Placental pericyte (primary cell): ENCODE results near the gene ADAM15. TPM values are rescaled to one million over a fixed set of nuclear protein-coding genes. Genes with fewer than 3 reads are reported as not detected.

Experiments
- total RNA-seq: library from RNA; depleted of rRNA; stranded (reverse); fragments of >200 nt; gene quantifications from 2 replicates; pipeline ENCODE4 v1.2.3, GENCODE V29; 2012

The ADAM15 gene, protein sequence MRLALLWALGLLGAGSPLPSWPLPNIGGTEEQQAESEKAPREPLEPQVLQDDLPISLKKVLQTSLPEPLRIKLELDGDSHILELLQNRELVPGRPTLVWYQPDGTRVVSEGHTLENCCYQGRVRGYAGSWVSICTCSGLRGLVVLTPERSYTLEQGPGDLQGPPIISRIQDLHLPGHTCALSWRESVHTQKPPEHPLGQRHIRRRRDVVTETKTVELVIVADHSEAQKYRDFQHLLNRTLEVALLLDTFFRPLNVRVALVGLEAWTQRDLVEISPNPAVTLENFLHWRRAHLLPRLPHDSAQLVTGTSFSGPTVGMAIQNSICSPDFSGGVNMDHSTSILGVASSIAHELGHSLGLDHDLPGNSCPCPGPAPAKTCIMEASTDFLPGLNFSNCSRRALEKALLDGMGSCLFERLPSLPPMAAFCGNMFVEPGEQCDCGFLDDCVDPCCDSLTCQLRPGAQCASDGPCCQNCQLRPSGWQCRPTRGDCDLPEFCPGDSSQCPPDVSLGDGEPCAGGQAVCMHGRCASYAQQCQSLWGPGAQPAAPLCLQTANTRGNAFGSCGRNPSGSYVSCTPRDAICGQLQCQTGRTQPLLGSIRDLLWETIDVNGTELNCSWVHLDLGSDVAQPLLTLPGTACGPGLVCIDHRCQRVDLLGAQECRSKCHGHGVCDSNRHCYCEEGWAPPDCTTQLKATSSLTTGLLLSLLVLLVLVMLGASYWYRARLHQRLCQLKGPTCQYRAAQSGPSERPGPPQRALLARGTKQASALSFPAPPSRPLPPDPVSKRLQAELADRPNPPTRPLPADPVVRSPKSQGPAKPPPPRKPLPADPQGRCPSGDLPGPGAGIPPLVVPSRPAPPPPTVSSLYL
- 53.7 and 63.5 TPM in 2 replicates for total RNA-seq

DNA sequence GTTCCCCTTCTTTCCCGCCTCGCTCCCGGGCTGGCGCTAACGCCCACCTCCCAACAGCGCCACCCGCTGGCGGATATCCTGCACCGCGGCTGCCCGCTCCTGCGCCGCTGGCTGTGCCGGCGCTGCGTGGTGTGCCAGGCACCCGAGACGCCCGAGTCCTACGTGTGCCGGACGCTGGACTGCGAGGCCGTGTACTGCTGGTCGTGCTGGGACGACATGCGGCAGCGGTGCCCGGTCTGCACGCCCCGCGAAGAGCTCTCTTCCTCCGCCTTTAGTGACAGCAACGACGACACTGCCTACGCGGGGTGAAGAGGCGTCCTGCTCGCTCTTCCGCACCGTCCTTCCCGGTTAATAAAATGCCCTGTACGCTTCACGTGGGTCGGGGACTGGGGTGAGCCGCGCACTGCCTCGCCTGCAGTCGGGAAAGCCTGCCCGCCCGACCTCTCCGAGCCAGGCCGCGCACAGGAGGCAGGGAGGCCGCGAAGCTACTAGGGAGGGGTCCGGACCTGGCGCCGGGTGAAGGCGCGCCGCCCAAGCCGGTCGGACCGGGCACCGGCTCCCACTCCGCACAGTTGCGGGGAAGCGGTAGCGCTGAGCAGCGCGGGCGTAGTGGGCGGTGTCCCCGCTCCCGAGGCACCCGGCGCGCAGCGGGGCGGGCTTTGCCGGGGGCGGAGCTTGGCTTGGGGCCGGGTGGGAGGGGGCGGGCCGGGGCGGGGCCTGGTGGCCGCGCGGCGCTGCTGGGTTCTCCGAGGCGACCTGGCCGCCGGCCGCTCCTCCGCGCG, at the start of gene ADAM15:
Gene ADAM15 (plus strand): TSS at position 757 of the 782 bp plus-strand sequence. CDS start 71 bp downstream, outside the sequence.

DNA sequence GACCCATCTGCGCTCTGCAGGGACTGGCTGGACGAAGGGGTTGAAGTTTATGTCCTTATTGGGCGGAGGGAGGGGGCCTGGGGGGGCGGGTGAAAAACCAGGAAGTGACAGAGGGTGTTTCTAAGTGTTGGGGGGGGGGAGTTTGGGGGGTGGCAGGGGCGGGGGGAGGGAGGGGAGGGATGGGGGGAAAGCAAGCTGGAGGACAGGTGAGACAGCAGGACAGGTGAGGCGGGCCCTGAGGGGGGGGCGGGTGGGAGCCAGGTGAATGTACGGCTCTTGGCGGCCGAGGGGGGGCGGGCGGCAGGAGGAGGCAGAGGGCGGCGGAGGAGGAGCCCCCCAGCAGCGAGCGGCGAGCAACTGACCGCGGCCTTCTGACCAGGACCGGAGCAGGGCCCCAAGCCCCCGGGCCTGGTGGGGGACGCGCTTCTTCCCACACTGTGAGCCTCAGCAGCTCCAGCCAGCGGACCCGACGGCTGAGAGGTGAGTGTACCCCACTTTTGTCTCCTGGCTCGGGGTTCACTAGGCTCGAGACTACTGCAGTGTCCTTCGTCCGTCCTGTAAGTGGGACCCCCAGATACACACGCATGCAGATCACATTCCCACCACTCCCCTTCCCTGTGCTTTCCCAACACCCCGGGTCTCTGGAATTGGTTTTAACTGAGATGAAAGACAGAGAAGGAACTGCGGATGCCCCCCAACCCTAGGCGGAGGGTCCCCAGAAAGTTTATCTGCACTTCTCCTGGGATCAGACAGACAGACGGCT, 48.5 kb upstream of the ADAM15 start, which contains the start of gene ZBTB7B:
Gene ZBTB7B (plus strand): TSS at position 339 of the 763 bp plus-strand sequence. CDS start 11,859 bp downstream, outside the sequence.

DNA sequence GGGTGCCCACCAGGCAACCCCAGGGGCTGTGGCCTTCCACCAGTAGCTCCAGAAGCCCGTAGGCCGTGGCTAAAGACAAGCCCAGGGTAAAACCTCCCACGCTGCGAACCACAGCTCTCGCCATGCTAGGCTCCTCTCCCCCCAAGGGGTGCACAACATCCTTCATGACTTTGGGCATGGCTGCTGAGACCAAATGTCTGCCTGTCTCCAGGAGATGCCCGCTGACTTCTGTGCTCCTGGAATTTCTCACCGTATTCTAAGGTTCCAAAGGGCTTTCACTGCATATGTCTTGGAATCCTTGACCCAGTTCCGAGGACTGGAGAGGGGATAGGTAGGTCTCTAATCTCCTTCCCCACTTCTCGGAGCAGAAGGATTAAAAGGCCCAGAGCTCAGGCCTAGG, 17.6 kb upstream of the ADAM15 start, which contains the start of the genes DCST1 and DCST2:
Gene DCST1 (plus strand): TSS at position 301 of the 400 bp plus-strand sequence. CDS start 213 bp downstream, outside the sequence.
Gene DCST2 (minus strand): TSS at position 258 of the 400 bp plus-strand sequence. CDS start 80 bp downstream, at position 178.

DNA sequence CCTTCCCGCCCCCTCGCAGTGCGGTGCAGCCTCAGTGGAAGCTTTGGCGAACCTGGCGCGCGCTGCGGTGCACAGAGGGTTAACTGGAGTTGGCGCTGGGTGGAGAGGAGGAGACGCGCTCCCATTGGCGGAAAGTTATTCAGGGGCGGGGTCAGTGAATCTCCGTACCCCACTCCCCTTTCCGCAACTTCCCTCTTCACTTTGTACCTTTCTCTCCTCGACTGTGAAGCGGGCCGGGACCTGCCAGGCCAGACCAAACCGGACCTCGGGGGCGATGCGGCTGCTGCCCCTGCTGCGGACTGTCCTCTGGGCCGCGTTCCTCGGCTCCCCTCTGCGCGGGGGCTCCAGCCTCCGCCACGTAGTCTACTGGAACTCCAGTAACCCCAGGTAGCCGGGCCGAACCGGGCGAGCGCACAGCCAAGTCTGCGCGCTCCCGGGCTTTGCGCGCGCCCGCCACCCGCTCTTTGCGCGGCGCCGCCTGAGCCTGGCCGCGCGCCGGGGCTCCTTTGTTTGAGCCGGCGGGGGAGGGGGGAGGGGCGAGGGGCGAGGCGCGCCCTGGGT, 12.5 kb downstream of the ADAM15 start, which contains the start of gene EFNA4:
Gene EFNA4 (plus strand): TSS at position 191 of the 561 bp plus-strand sequence. CDS start 84 bp downstream, at position 275.

DNA sequence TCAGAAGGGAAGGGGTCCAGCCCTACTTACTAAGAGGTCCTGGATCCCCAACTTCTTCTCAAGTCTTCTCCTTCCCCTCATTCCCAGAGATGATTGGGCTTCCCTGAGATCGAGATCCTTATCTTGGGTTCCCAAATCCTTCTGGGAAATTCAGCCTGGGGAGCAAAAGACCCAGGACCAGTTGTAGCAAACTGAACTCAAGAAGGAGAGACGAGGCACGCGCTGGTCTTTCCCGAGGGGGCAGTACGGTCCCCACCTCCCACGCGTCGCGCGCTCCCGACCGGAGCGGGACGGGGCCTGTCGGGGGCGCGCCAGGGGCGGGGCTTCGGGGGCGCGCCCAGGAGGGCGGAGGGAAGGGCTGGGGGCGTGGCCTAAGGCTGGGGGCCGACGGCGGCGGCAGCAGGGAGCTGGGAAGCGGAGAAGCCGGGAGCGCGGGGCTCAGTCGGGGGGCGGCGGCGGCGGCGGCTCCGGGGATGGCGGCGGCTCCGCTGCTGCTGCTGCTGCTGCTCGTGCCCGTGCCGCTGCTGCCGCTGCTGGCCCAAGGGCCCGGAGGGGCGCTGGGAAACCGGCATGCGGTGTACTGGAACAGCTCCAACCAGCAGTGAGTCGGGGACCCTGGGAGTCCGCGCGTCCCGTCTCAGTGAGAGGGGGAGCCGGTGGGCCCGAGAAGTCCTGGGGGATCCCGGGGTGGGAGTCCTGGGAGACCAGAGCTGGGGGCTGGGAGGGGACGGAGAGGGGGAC, 27.5 kb downstream of the ADAM15 start, which contains the start of gene EFNA3:
Gene EFNA3 (plus strand): TSS at position 369 of the 741 bp plus-strand sequence. CDS start 105 bp downstream, at position 474.

Other genes starting within 250 kb of the ADAM15 start
- under 0.01 TPM in 1 of 2 replicates, not detected in the other for gene KCNN3, start 181.0 kb upstream of the ADAM15 start, total RNA-seq
- 6.3 and 7.0 TPM in 2 replicates for gene PMVK, start 114.6 kb upstream of the ADAM15 start, total RNA-seq
- gene PBXIP1, start 95.2 kb upstream of the ADAM15 start, total RNA-seq = 35.4 and 80.8 TPM in 2 replicates
- gene PYGO2, start 89.5 kb upstream of the ADAM15 start, total RNA-seq = 18.8 and 20.4 TPM in 2 replicates
- gene SHC1, start 80.6 kb upstream of the ADAM15 start, total RNA-seq = 325 and 447 TPM in 2 replicates
- gene CKS1B, start 76.6 kb upstream of the ADAM15 start, total RNA-seq = 17.7 and 101 TPM in 2 replicates
- gene FLAD1, start 68.0 kb upstream of the ADAM15 start, total RNA-seq = 23.4 and 36.7 TPM in 2 replicates
- gene LENEP, start 57.7 kb upstream of the ADAM15 start, total RNA-seq = 0.86 TPM in 1 of 2 replicates, not detected in the other
- 30.4 and 31.4 TPM in 2 replicates for gene ZBTB7B, start 48.5 kb upstream of the ADAM15 start, total RNA-seq
- 0.66 TPM in 1 of 2 replicates, not detected in the other for gene DCST2, start 17.5 kb upstream of the ADAM15 start, total RNA-seq
- gene DCST1, start 17.5 kb upstream of the ADAM15 start, total RNA-seq = not detected in 2 replicates
- gene EFNA4, start 12.4 kb downstream of the ADAM15 start, total RNA-seq = 2.0 and 3.0 TPM in 2 replicates
- gene EFNA3, start 27.5 kb downstream of the ADAM15 start, total RNA-seq = 0.43 and 0.66 TPM in 2 replicates
- 0.14 TPM in 1 of 2 replicates, not detected in the other for gene EFNA1, start 76.6 kb downstream of the ADAM15 start, total RNA-seq
- 27.9 and 45.3 TPM in 2 replicates for gene SLC50A1, start 84.5 kb downstream of the ADAM15 start, total RNA-seq
- 24.9 and 28.6 TPM in 2 replicates for gene DPM3, start 89.2 kb downstream of the ADAM15 start, total RNA-seq
- gene KRTCAP2, start 122.0 kb downstream of the ADAM15 start, total RNA-seq = 74.2 and 127 TPM in 2 replicates
- 4.4 and 8.7 TPM in 2 replicates for gene TRIM46, start 122.5 kb downstream of the ADAM15 start, total RNA-seq
- gene THBS3, start 156.6 kb downstream of the ADAM15 start, total RNA-seq = 11.7 and 41.6 TPM in 2 replicates
- 45.3 and 63.3 TPM in 2 replicates for gene MTX1, start 157.4 kb downstream of the ADAM15 start, total RNA-seq
- 10.1 and 10.3 TPM in 2 replicates for gene ENTREP3, start 204.2 kb downstream of the ADAM15 start, total RNA-seq
- gene SCAMP3, start 211.0 kb downstream of the ADAM15 start, total RNA-seq = 60.6 and 62.4 TPM in 2 replicates
- gene CLK2, start 222.2 kb downstream of the ADAM15 start, total RNA-seq = 22.8 and 32.9 TPM in 2 replicates
- 0.57 and 2.0 TPM in 2 replicates for gene HCN3, start 226.1 kb downstream of the ADAM15 start, total RNA-seq